HepG2 (cell line): Measurements from ENCODE around the gene DRAXIN. TPM values are rescaled to one million over a fixed set of nuclear protein-coding genes. Genes with fewer than 3 reads are reported as not detected.

Experiments used
- ATAC-seq: fragments of 200-7000 bp; cut with Tn5 transposase; 3 replicates; pipeline ENCODE4 v1.9.1; 2020; ENCODE audit warnings: mild to moderate bottlenecking, moderate library complexity
- BruUV-seq: library from RNA; stranded (reverse); fragments of 400-500 nt; replicated peaks from 2 replicates; lab custom pipeline; 2021; lab: Mats Ljungman, UMichigan
- CTCF ChIA-PET: fragments of 300-600 bp; formaldehyde crosslinking; extraction: SDS; loops from one replicate; lab custom pipeline; 2021; ENCODE audit warnings: low total read pairs, inconsistent platforms, low intra/inter-chr PET ratio; lab: Yijun Ruan, JAX
- POLR2A ChIA-PET: fragments of 350-600 bp; sonication (Branson Sonifier 250); formaldehyde crosslinking; loops from one replicate; lab custom pipeline; 2020; ENCODE audit warnings: antibody characterized with exemption, inconsistent platforms; lab: Yijun Ruan, JAX
- DNase-seq: peaks from one replicate; pipeline ENCODE4 v3.0.0-alpha.2; 2015; ENCODE audit warnings: low spot score
- FAIRE-seq: peaks from 3 replicates; lab custom pipeline; 2011; peaks lifted over from hg19 to GRCh38; lab: Jason Lieb, UNC
- H2AFZ ChIP-seq: one replicate; pipeline ENCODE4 v1.6.1; 2011; ENCODE audit warnings: low read length, inconsistent platforms
- H3K27ac ChIP-seq: fragments of 300-600 bp; 3 replicates; pipeline ENCODE4 v1.8.0; 2011; ENCODE audit warnings: mixed run types, mild to moderate bottlenecking, mixed read lengths, low read length, inconsistent platforms; ENCODE audit not compliant: insufficient read depth; ENCODE audit errors: extremely low read length
- H3K27me3 ChIP-seq, 2 experiments: fragments of 200-600 bp in 1 of 2; 2 replicates in 1 of 2; 3 replicates in 1 of 2; pipeline versions ENCODE4 v1.6.0 to v1.8.0; 2011; ENCODE audit warnings: low read length in 2 of 2, mild to moderate bottlenecking in 2 of 2, moderate library complexity in 2 of 2, inconsistent platforms in 1 of 2; ENCODE audit not compliant: insufficient read depth in 2 of 2, control insufficient read depth in 1 of 2
- H3K36me3 ChIP-seq, 2 experiments: fragments of 200-600 bp in 1 of 2; replicated peaks in 1 of 2; 2 replicates in 1 of 2; 3 replicates in 1 of 2; pipeline versions ENCODE4 v1.5.1 to v1.8.0; 2011; ENCODE audit warnings: low read length in 2 of 2, inconsistent platforms in 1 of 2; ENCODE audit not compliant: insufficient read depth in 2 of 2, control insufficient read depth in 1 of 2
- H3K4me1 ChIP-seq: 2 replicates; pipeline ENCODE4 v1.5.1; 2012; ENCODE audit warnings: low read length, inconsistent platforms; ENCODE audit not compliant: insufficient read depth
- H3K4me2 ChIP-seq: 2 replicates; pipeline ENCODE4 v1.6.0; 2011; ENCODE audit warnings: low read depth, low read length, inconsistent platforms
- H3K4me3 ChIP-seq, 3 experiments: fragments of 200-600 bp in 1 of 3; sonication (generic), shearing (Covaris generic) in 1 of 3; replicated peaks in 1 of 3; 2 replicates each; pipeline ENCODE4 v1.5.1; 2011 to 2016; ENCODE audit warnings: low read length in 3 of 3, inconsistent platforms in 2 of 3, low read depth in 2 of 3, mild to moderate bottlenecking in 2 of 3, control low read depth in 1 of 3, mixed read lengths in 1 of 3; ENCODE audit not compliant: insufficient read depth in 1 of 3
- H3K79me2 ChIP-seq: one replicate; pipeline ENCODE4 v1.6.1; 2011; ENCODE audit warnings: low read length, inconsistent platforms; ENCODE audit not compliant: insufficient read depth
- H3K9ac ChIP-seq: 2 replicates; pipeline ENCODE4 v1.6.0; 2011; ENCODE audit warnings: mild to moderate bottlenecking, low read depth, low read length, inconsistent platforms; ENCODE audit not compliant: insufficient read depth
- H3K9me3 ChIP-seq: 2 replicates; pipeline ENCODE4 v1.5.1; 2012; ENCODE audit warnings: mild to moderate bottlenecking, low read length
- H4K20me1 ChIP-seq: 2 replicates; pipeline ENCODE4 v1.6.0; 2011; ENCODE audit warnings: inconsistent platforms, mild to moderate bottlenecking, low read length, moderate library complexity; ENCODE audit not compliant: insufficient read depth
- TBP ChIP-seq: sonication (generic); formaldehyde crosslinking; IDR thresholded peaks from 2 replicates; pipeline ENCODE4 v1.5.0; 2020; ENCODE audit warnings: missing genetic modification reagents
- ZBTB40 ChIP-seq, 2 experiments: fragments of 450-650 bp in 1 of 2; sonication (generic) in 1 of 2; formaldehyde crosslinking in 1 of 2; IDR thresholded peaks; 2 replicates each; pipeline versions ENCODE4 v1.6.1 to v1.8.0; 2016 to 2022; ENCODE audit warnings: antibody characterized with exemption in 1 of 2, mild to moderate bottlenecking in 1 of 2, missing genetic modification reagents in 1 of 2
- WGBS: methylation state at CpG from one replicate; pipeline ENCODE4 v1.1.6; 2017; ENCODE audit warnings: low lambda C conversion rate; 5-methylcytosine and 5-hydroxymethylcytosine counted together
- in situ Hi-C: cut with HindIII; loops from 2 replicates; pipeline ENCODE4 v1.10.0; 2017; ENCODE audit warnings: low pct_unique_long_range_greater_than_20kb; ENCODE audit not compliant: extremely low pct_ligation_motif_present
- intact Hi-C: fragments of 100-400 bp; cut with micrococcal nuclease; formaldehyde crosslinking; loops from one replicate; pipeline ENCODE4 v1.10.0; 2022; ENCODE audit not compliant: unreplicated experiment
- polyA plus RNA-seq, 8 experiments: library from polyadenylated mRNA; depleted of rRNA in 3 of 8; stranded (reverse) in 7 of 8; unstranded in 1 of 8; fragments of >200 nt; fragmentation: Illumina TruSeq in 4 of 8; extraction: Trizol in 4 of 8; gene quantifications; 2 replicates each; pipeline versions ENCODE4 v1.2.1 to v1.2.3, GENCODE V29; 2011 to 2016; ENCODE audit warnings: low read depth in 4 of 8, missing spikeins in 1 of 8, mixed read lengths in 1 of 8; ENCODE audit not compliant: insufficient read depth in 1 of 8
- total RNA-seq, 5 experiments: library from RNA; depleted of rRNA; stranded (reverse); fragments of >200 nt; fragmentation: Illumina TruSeq; extraction: Trizol; gene quantifications; 2 replicates each; pipeline ENCODE4 v1.2.3, GENCODE V29; 2016; ENCODE audit warnings: low read depth in 1 of 5
- TF ChIP-seq, protein P1 (sequence below): sonication (generic); formaldehyde crosslinking; IDR thresholded peaks from 2 replicates; pipeline ENCODE4 v1.4.0; 2020; ENCODE audit warnings: missing genetic modification reagents
- TF ChIP-seq, protein P2 (sequence below), 2 experiments: IDR thresholded peaks; 2 replicates each; pipeline ENCODE4 v1.6.1; 2011 to 2012; ENCODE audit warnings: low read length in 2 of 2, borderline replicate concordance in 1 of 2, low read depth in 1 of 2, mild to moderate bottlenecking in 1 of 2, moderate library complexity in 1 of 2

Gene DRAXIN
- total and polyA plus RNA-seq, 2 of the 13 experiments (the other 11 are each of a cell fraction or from before 2014, with no cell fraction given): 0.02 TPM; not detected in 1

DNA sequence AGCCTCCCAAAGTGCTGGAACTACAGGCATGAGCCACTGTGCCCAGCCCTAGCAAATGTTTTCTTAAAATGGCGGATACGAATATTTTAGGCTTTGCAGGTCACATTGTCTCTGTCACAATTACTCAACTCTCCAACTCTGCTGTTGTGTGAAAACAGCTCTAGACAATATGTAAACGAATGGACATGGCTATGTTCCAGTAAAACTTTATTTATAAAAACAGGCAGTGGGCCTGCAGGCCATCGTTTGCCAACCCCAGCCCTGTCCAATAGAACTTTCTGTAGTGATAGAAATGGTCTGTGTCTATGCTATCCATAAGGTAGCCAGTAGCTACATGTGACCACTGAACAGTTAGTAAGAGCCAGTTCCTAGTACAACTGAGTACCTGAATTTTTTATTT is 31.8 kb upstream of the DRAXIN start:
- 91% methylated on average over 4 of the region's 4 CpGs for WGBS
- no peak for FAIRE-seq

More for the DNA sequence above, 31.8 kb upstream of the DRAXIN start:
- H4K20me1 ChIP-seq: no peaks in the 10 kb centered on the region
- peaks cover 25% of the 10 kb centered on the region for H3K4me1 ChIP-seq
- no peak overlapping the region for H3K27ac ChIP-seq
- ChIA-PET POLR2A (no interaction called here), CTCF (no interaction called here)
- H3K36me3 ChIP-seq: peaks cover 7 to 16% of the 10 kb centered on the region in 2 experiments
- TF ChIP-seq, protein P1, sequence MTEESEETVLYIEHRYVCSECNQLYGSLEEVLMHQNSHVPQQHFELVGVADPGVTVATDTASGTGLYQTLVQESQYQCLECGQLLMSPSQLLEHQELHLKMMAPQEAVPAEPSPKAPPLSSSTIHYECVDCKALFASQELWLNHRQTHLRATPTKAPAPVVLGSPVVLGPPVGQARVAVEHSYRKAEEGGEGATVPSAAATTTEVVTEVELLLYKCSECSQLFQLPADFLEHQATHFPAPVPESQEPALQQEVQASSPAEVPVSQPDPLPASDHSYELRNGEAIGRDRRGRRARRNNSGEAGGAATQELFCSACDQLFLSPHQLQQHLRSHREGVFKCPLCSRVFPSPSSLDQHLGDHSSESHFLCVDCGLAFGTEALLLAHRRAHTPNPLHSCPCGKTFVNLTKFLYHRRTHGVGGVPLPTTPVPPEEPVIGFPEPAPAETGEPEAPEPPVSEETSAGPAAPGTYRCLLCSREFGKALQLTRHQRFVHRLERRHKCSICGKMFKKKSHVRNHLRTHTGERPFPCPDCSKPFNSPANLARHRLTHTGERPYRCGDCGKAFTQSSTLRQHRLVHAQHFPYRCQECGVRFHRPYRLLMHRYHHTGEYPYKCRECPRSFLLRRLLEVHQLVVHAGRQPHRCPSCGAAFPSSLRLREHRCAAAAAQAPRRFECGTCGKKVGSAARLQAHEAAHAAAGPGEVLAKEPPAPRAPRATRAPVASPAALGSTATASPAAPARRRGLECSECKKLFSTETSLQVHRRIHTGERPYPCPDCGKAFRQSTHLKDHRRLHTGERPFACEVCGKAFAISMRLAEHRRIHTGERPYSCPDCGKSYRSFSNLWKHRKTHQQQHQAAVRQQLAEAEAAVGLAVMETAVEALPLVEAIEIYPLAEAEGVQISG (CRISPR knock-in tag): no peak
- TF ChIP-seq ZBTB40 (IDR thresholded peaks at IDR 0.05) (no peak), ZBTB40 (CRISPR knock-in tag; IDR thresholded peaks at IDR 0.05) (peak; percentile 87), TBP (CRISPR knock-in tag) (no peak)
- TF ChIP-seq, protein P2, sequence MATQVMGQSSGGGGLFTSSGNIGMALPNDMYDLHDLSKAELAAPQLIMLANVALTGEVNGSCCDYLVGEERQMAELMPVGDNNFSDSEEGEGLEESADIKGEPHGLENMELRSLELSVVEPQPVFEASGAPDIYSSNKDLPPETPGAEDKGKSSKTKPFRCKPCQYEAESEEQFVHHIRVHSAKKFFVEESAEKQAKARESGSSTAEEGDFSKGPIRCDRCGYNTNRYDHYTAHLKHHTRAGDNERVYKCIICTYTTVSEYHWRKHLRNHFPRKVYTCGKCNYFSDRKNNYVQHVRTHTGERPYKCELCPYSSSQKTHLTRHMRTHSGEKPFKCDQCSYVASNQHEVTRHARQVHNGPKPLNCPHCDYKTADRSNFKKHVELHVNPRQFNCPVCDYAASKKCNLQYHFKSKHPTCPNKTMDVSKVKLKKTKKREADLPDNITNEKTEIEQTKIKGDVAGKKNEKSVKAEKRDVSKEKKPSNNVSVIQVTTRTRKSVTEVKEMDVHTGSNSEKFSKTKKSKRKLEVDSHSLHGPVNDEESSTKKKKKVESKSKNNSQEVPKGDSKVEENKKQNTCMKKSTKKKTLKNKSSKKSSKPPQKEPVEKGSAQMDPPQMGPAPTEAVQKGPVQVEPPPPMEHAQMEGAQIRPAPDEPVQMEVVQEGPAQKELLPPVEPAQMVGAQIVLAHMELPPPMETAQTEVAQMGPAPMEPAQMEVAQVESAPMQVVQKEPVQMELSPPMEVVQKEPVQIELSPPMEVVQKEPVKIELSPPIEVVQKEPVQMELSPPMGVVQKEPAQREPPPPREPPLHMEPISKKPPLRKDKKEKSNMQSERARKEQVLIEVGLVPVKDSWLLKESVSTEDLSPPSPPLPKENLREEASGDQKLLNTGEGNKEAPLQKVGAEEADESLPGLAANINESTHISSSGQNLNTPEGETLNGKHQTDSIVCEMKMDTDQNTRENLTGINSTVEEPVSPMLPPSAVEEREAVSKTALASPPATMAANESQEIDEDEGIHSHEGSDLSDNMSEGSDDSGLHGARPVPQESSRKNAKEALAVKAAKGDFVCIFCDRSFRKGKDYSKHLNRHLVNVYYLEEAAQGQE (IDR thresholded peaks at IDR 0.05; ENCODE audit: borderline replicate concordance in 1 of 2, low read depth in 1 of 2, low read length in 2 of 2): no peak
- no TSS peak for BruUV-seq
- in situ Hi-C loops: loop anchor here (5.0 kb wide), 1 partner anchor 58 kb away; no protein-coding TSS in a partner anchor
- H3K4me3 ChIP-seq: no peak overlapping the region
- ATAC-seq (no peak), DNase-seq (no peak)
- no peak overlapping the region for H3K9ac ChIP-seq
- H3K9me3 ChIP-seq: no peaks in the 10 kb centered on the region
- H3K79me2 ChIP-seq: no peaks in the 10 kb centered on the region
- no peaks in the 10 kb centered on the region; a peak in 1 of 5 replicates for H3K27me3 ChIP-seq
- intact Hi-C loops: no loop called here
- no peak overlapping the region for H3K4me2 ChIP-seq
- H2AFZ ChIP-seq: no peak overlapping the region
